Measurements from ENCODE around the gene RBBP8.

The RBBP8 gene

DNA sequence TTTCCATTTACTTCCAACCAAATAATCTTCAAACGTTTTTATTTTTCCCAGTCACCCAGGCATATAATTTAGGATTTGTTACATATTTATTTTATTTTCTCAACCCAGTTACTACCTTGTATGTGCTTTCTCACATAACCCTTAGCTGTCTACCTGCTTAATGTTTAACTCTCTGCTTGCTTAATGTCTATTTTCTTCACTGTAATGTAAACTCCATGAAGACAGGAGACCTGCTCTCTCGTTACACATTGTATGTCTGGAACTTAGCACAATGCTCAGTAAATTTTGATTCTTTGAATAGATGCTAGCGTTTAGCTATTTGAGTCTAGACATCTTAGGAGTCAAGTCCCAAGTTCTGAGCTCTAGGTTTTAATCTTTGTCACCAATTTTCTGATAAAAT, 70.2 kb downstream of the RBBP8 start:
- DNase-seq, result no peak

DNA sequence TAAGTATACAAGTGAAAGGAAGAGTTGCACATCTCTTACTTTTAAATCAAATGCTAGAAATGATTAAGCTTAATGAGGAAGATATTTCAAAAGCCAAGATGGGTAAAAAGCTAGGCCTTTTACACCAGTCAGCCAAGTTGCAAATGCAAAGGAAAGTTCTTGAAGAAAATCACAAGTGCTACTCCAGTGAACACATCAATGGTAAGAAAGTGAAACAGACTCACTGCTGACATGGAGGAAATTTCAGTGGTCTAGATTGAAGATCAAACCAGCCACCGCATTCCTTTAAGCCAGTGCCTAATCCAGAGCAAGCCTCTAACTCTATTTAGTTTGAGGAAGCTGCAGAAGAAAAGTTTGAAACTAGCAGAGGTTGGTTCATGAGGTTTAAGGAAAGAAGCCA, 79.1 kb downstream of the RBBP8 start:
- no peak for DNase-seq

DNA sequence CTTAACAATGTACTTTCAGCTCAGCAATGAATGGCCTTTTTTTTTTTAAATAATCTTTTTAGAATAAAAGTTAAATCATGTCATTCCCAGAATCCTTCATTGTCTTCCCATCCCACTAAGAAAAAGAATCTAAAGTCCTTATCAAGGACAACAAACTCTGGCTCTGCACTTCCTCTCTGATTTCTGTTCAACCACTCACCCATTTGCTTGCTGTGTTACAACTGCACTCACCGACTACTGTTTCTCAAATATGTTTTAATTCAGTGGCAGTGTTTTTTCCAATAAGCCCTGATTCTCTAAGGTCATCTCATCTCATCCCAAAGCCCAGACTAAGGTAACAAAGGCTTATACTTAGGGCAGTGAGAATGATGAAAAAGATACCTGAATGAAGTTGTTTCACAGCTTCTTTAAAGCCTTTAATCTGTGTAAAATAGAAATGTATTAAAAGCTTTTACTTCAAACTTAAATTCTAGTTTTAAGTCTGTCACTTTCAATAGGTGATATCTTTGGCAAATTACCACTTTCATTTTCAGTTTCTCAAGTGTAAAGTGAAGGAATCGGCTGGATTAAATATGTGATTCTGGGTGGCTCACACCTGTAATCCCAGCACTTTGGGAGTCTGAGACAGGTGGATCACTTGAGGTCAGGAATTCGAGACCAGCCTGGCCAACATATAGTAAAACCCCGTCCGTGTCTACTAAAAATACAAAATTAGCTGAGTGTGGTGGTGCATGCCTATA, 87.6 kb downstream of the RBBP8 start:
- DNase-seq, result no peak

DNA sequence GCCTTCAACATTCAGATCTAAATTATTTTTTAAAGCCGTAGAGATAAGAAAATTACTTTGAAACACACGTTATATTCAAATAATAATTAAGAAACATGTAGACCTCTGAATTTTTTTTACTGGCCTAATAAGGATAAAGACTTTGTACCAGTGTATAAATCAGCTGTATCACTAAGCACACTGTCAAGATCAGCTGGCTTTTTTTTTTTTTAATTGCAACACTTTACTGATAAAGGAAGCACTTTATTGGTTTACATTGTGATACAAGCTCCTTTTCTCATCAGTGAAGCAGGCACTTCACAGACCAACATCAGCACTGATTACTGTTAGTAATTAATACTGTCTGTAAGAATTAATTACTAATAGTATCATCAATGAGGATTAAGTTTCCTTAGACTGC, 88.5 kb downstream of the RBBP8 start:
- DNase-seq, result no peak

DNA sequence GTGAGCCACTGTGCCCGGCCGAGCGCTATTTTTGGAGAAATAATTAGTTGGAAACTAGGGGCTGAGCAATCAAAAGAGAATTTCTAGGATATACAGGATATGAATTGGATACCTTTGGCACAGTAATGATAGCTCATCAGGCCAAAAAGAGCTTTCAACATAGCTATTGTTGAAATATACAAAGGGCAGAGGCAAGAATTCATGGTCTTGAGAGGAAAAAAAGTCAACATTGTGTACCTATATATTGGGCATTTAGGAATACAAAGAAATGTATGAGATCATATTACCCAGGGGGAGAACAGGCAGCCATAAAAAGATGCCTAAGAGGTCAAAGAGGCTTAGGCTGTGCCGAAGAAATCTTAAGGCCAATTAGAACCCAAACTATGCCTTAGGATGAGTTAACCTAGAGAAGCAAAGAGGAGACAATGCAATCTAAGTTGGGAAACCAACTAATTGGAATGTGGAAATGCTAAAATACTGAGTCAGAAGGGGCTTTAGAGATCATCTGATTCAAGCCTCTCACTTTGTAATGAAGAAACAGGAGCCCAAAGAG, 99.0 kb downstream of the RBBP8 start:
- no peak for DNase-seq

DNA sequence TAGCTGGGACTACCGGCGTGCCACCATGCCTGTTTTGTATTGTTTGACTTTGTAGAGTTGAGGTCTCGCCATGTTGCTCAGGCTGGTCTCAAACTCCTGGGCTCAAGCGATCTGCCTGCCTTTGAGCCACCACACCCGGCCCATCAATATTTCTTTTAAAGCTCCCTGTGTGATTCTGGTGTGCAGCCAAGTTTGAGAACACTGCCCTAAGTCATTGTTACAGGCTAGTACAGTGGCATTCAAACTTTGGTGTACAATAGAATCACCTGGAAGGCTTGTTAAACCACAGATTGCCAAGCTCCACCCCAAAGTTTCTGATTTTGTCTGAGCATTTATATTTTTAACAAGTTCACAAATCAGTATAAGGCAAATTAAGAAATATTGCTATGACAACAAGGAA, 99.9 kb downstream of the RBBP8 start:
- no peak for DNase-seq

DNA sequence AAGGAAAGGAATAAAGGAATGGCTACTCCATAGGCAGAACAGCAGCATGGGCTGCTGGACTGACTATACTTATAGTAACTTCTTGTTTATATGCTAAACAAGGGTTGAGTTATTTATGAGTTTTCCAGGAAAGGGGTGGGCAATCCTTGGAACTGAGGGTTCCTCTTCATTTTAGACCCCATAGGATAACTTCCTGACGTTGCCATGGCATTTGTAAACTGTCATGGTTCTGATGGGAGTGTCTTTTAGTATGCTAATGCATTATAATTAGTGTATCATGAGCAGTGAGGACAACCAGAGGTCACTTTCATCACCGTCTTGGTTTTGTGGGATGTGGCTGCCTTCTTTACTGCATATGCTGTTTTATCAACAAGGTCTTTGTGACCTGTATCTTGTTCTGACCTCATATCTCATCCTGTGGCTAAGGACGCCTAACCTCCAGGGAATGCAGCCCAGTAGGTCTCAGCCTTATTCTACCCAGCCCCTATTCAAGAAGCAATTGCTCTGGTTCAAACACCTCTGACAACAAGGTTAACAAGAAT, 103.6 kb downstream of the RBBP8 start:
- DNase-seq, result no peak

DNA sequence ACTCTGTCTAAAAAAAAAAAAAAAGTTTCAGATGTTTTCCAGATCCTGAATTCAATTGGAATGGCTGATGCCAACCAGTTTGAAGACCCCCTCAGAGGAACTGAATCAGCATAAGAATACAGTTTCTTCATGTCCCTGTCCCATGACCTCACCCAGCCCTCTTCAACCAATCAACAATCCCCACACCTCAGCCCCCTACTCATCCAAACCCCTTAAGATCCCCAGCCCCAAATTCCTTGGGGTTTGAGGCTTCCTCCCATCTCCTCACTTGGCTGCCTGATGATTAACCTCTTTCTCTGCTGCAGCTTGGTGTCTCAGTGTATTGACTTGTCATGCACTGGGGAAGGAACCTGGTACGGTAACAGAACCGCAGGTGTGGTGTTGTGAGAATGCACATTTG, 104.5 kb downstream of the RBBP8 start:
- no peak for DNase-seq

DNA sequence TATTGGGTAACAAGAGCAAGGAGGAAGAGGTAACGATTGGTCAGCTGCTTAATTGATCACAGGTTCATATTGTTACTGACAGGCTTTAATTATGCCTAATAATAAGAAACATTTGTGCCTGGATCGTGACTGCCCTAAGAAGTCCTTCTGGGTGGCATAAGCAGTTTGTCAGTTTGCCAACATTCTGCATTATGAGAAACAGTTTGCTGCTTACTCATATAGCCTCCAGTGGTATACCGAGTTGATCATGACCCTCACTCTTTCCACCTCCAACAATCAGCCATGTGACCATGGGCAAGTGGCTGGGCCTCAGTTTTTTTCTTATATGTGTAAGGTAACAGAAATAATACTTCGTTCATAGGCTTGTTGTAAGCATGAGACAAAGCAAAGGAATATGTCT, 105.6 kb downstream of the RBBP8 start:
- no peak for DNase-seq

DNA sequence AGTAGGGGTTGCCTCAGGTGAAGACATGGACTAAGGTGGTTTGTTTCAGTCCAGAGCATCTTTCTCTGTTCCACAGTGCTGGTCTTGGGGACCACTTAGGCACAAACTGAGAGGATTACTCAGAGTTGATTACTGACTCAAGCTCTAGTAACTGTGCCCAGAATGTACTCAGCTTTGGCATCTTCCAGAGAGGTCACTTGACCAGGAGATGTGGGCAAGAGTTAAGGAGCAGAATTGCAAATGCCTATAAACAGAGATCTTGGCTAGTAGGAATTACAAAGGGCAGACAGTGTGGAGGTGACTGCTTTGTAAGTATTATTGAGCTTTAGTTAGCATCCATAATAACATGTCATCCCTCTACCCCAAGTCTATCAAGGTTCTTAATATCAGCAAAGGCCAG, 109.0 kb downstream of the RBBP8 start:
- no peak for DNase-seq

DNA sequence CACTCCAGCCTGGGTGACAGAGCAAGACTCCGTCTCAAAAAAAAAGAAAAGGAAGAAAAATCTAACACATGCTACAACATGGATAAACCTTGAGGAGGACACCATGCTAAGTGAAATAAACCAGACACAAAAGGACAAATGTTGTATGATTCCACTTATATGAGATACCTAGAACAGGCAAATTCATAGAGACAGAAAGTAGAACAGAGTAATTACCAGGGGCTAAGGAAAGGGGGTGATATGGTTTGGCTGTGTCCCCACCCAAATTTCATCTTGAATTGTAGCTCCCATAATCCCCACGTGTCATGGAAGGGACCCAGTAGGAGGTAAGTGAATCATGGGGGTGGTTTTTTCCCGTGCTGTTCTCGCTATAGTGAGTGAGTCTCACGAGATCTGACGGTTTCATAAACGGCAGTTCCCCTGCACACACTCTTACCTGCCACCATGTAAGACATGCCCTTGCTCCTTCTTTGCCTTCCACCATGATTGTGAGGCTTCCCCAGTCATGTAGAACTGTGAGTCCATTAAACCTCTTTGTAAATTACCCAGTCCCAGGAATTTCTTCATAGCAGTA, 110.8 kb downstream of the RBBP8 start:
- no peak for DNase-seq

DNA sequence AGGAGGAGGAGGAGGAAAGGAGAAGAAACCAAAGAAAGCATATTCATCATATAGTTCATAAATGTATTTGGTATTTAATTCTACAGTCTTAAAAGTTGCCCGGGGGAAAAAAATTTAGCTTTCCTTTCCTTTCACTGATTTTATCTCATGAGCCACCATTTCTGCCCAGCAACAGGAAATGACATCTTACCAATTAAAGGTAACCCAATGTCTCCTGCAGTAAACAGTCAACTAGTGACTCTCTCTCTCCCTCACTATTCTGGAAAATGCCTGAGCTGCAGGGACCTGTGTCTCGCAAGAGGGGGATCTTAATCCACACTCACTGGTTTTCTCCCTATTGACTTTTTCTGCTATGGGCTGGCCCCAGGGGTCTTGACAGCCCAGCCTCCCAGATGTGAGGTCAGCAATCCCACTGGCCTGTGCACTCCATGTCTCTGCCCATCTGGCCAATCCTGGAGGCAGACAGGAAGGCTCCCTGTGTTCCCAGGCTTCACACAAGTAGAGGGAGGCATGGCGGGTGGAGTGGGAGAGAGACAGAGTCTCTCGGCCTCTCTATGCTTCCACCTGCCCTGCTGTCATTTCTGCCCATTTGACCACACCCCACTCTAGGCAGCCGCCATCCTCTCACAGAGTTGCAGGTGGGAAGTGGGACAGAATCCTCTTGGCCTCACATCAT, 116.7 kb downstream of the RBBP8 start:
- no peak for DNase-seq

DNA sequence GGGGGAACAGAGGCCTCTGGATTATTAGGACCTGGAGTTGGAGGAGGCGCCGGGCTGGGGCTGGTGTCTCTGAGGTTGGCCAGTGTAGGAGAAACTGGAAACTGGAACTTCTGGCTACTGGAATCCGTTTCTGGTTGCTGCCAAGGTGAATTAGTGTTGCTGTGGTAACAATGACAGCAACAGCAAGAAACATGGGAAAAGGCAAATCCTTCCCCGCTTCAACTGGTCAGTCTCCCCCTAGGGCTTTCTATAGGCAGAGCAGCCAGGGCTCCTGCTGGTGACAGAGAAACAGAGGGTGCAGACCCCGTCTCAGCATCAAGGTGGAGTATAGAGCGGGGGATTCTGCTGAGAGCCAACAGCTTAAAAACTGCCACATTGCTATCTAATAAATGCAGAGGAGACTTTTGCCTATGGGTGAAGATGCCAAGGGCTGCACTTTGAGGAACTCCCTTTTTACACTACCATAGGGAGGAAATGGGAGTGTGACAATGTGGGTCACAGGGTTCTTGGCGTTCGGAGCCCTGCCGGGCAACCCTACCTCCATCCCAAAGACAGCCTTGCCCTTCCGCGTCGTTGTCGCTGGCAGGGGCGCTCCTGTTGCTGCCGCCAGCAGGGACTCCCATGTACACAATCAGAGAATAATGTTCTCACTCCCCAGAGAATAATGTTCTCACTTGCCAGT, 120.8 kb downstream of the RBBP8 start:
- no peak for DNase-seq

DNA sequence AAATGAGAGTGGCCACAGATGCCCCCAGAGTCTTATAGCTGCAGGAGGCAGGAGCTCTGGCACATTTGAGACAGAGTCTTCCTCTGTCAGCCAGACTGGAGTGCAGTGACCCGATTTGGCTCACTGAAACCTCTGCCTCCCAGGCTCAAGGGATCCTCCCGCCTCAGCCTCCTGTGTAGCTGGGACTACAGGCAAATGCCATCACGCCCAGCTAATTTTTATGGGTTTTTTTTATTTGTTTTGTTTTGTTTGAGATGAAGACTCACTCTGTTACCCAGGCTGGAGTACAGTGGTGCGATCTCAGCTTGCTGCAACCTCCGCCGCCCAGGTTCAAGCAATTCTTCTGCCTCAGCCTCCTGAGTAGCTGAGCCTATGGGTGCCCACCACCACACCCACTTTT, 121.4 kb downstream of the RBBP8 start:
- DNase-seq, result no peak

DNA sequence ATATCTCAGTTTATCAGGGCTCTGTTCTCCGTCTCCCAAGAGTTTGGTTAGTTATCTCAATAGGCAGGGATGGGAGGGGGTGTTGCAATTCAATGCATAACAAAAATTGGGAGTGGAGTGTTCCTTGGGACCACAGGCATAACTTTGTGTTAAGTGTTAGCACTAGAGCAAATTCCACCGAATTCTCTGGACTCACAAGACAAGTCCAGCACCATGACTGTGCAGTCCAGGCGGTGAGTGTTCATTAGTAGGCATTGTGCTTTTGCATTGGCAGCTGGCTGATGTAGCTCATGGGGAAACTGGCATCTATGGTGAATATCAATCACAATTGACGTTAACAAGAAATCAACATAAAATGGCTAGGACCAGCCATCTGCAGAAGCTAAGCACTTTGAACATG, 123.2 kb downstream of the RBBP8 start:
- DNase-seq, result no peak

DNA sequence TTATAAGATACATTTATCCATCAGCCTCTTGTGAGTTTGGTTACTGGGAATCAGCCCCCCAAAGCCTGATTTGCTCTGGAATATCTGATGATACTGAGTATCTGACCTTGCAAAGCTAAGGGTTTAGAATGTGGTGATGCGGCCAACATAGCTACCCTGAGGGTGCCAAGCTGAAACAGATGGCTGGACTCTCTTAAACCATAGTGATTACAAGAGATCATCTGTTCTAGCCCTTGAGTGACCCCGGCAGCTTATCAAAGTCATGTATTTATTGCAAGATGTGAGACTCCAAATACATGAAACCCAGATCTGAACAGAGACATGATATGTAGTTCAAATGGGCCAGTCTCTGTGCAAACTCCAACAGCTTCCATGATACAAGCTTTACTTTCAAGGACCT, 124.0 kb downstream of the RBBP8 start:
- DNase-seq, result no peak

DNA sequence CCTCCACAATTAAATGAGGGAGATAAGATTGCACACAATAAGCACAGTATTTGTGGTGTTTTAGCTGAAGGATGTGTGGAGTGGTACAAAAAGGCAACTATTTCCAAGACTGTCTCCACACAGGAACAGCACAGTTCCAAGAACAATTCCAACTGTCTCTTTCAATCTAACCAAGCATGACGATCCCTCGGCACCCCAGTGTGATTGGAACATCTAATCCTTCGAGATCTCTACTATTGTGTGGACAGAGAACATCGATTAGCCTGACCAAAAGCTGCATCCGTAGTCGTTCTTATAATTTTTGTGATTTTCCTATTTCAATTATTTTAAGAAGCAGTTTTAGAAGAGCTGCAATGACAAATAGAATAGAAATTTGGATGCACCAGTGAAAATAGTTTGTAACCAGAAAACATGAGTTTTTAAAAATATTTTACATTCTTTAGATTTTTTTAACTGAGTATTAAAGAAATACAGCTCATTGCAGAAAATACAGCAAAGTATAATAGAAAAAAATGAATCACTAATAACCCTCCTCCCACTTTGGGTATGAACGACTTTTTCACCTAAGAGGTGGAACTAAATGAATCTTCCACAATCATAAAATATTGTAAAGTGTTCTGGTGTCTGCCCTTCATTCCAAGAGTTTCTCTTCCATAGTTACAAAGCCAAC, 125.8 kb downstream of the RBBP8 start:
- no peak for DNase-seq

DNA sequence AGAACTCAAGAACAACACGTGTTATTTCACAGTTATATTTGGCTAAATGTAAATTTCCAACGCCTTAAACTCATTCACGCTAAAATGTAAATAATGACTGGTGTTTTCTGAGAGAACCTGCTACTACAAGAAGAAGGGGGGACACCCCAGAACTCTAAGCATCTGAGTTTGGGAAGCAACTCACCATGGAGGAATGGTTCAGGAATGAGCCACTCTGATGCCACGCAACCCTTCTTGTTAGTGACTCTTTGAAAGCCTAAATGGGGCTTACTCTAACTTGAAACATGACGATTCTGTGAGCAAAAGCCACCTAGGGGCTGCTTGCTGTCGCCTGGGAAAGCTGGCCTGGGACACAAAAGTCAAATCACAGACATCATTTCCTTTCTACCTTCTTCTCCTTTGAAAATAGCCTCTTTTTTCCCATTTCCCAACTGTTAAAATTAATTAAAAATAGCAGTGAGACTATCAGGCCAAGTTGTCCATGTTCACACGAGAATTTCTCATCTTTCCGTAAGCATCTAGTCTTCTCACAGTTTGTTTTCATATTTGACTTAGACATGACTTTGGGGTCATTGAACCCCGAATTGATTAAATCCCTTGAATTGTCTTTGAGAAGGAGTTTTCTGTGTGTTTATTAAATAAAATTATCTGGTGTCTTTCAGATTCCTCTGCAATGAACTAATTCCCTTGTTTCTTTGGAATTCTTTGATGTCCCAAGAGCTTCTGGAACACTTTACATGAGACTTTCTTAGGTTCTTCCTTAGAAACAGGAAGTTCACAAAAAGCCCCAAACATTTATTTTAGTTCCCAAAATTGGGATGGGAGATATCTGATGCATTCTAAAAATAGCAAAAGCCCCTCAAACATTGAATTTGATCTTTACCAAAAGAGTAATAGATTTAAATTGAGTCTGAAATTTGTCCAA, 126.7 kb downstream of the RBBP8 start:
- no peak for DNase-seq

DNA sequence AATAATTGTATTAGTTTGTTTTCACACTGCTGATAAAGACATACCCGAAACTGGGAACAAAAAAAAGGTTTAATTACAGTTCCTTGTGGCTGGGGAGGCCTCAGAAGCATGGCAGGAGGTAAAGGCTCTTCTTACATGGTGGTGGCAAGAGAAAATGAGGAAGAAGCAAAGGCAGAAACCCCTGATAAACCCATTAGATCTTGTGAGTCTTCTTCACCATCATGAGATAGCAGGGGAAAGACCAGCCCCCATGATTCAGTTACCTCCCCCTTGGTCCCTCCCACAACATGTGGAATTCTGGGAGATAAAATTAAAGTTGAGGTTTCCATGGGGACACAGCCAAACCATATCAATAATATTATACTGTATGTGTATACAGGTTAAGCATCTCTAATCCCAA, 128.9 kb downstream of the RBBP8 start:
- DNase-seq, result no peak

DNA sequence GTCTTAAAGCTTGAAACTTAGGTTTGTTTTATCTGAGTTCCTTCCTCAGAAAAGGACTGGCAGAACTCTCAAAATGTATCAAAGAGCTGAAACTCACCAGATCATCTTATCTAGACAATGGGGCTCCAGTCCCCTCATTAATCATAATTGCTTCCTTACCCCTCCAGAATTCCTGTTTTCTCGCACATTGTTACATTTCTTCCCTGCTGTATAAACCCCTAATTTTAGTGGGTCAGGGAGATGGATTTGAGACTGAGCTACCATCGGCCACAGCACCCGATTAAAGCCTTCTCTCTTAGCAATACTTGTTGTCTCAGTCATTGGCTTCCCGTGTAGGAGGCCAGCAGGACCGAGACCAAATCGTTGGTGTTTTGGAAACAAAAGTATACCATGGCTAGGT, 130.4 kb downstream of the RBBP8 start:
- no peak for DNase-seq

DNA sequence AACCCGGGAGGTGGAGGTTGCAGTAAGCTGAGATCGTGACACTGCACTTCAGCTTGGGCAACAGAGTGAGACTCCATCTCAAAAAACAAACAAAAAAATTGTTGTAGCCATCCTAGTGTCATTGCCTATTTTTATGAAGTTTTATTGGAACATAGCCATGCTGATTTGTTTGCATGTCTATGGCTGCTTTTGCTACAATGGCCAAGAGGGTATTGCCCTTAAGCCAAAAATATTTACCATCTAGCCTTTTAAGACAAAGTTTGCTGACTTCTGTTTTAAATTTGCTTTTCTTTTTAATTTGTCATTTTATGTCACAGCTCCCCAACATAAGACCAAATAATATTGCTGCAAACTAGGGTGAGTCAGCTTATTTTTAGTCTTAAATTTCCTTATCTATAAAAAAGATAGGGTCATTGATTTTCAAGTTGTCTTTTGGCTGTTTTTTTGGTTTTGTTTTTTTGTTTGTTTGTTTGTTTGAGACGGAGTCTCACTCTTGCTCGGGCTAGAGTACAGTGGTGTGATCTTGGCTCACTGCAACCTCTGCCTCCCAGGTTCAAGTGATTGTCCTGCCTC, 132.2 kb downstream of the RBBP8 start:
- no peak for DNase-seq

All from activated CD4-positive, CD25-positive, alpha-beta regulatory T cell (primary cell).